SU-DHL-6 (cell line): Measurements from ENCODE around the gene SPTLC1.

Source experiments
- CTCF ChIP-seq: fragments of 200-600 bp; sonication (generic); IDR thresholded peaks from one replicate; pipeline ENCODE4 v1.5.1; 2017; ENCODE audit warnings: antibody characterized with exemption, mild to moderate bottlenecking, low read length, moderate library complexity; ENCODE audit not compliant: insufficient read depth, poor library complexity, severe bottlenecking
- EZH2phosphoT487 ChIP-seq: fragments of 200-600 bp; sonication (generic), shearing (Covaris generic); conservative IDR thresholded peaks from 2 replicates; pipeline ENCODE4 v1.6.1; 2018; ENCODE audit warnings: mild to moderate bottlenecking, antibody characterized with exemption, low read length, moderate library complexity, mixed read lengths

- TF ChIP-seq CTCF (no peak), EZH2phosphoT487 (no peak)
Measured at GRCh38 chr9:92132501-92132900, 17.3 kb upstream of the SPTLC1 start.
